ENCODE data around the gene PHYHD1.

Gene PHYHD1

DNA sequence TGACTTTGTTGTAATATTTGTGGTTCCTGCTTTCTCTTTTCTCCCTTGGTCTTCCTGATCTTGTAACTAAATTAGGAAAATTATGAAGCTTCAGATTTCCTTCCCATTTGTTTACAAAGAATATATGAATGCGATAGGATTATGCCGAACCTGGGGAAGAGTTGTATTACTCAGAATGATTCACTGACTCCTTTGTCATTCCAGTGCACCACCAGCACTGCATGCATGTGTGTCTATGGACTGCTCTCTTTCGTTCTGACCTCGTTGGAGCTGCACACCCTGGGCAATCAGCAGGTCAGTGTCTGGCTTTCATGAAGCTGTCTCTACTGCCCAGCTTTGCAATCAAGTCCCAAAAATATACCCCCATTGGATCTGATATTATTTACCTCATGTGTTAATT lies 52.2 kb downstream of the PHYHD1 start:
- H3K36me3 ChIP-seq (ENCODE audit: control insufficient read depth, insufficient read depth, low read length) = peaks cover 50% of the 10 kb centered on the region

DNA sequence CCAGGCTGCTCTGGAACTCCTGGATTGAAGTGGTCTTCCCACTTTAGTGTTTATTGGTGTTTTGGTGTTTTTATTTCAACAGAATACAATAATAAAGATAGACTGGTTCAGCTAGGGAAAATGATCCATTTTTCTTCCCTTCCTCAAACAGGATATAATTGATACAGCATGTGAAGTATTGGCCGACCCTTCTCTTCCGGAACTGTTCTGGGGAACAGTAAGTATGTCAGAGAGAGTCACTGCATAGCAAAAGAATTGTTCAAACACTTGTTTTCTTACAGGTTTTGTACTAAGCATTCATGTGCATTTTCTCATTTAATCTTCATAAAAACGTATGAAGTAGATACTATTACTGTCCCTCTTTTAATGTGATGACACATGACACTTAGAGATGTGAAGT lies 58.3 kb downstream of the PHYHD1 start:
- H3K36me3 ChIP-seq (ENCODE audit: control insufficient read depth, insufficient read depth, low read length) = peaks cover 66% of the 10 kb centered on the region
- H3K27ac ChIP-seq (ENCODE audit: insufficient read depth, low read depth, low read length, poor library complexity, severe bottlenecking) = no peak overlapping the region
- 96% methylated on average over 3 of the region's 3 CpGs for WGBS, 2 experiments
- H3K4me3 ChIP-seq (ENCODE audit: insufficient read depth, low read depth, low read length) = no peak overlapping the region
- H3K27me3 ChIP-seq (ENCODE audit: control insufficient read depth, insufficient read depth, low read length, poor library complexity, severe bottlenecking) = no peaks in the 10 kb centered on the region
- H3K9me3 ChIP-seq (ENCODE audit: control insufficient read depth, low read length) = no peaks in the 10 kb centered on the region
- no peaks in the 10 kb centered on the region for H3K4me1 ChIP-seq (ENCODE audit: control insufficient read depth, insufficient read depth, low read length)

More for the DNA sequence above, 52.2 kb downstream of the PHYHD1 start:
- no peak overlapping the region for H3K4me3 ChIP-seq (ENCODE audit: insufficient read depth, low read depth, low read length)
- no peaks in the 10 kb centered on the region for H3K4me1 ChIP-seq (ENCODE audit: control insufficient read depth, insufficient read depth, low read length)
- no peaks in the 10 kb centered on the region for H3K9me3 ChIP-seq (ENCODE audit: control insufficient read depth, low read length)
- 97 to 98% methylated on average over 4 of the region's 4 CpGs for WGBS, 2 experiments
- no peaks in the 10 kb centered on the region for H3K27me3 ChIP-seq (ENCODE audit: control insufficient read depth, insufficient read depth, low read length, poor library complexity, severe bottlenecking)
- no peak overlapping the region for H3K27ac ChIP-seq (ENCODE audit: insufficient read depth, low read depth, low read length, poor library complexity, severe bottlenecking)

DNA sequence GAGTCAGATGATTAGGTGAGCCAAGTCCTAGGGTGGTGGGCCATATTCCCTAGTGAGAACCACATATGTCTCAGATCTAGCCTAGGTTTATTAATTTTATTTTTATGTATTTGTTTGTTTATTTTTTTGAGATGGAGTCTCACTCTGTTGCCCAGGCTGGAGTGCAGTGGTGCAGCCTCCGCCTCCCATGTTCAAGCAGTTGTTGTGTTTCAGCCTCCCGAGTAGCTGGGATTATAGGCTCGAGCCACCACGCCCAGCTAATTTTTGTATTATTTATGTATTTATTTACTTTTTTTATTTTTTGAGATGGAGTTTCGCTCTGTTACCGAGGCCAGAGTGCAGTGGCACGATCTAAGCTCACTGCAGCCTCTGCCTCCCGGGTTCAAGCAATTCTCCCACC lies 62.8 kb downstream of the PHYHD1 start:
- H3K4me3 ChIP-seq (ENCODE audit: insufficient read depth, low read depth, low read length) = no peak overlapping the region
- H3K9me3 ChIP-seq (ENCODE audit: control insufficient read depth, low read length) = no peaks in the 10 kb centered on the region
- peaks cover 84% of the 10 kb centered on the region for H3K36me3 ChIP-seq (ENCODE audit: control insufficient read depth, insufficient read depth, low read length)
- no peaks in the 10 kb centered on the region for H3K27me3 ChIP-seq (ENCODE audit: control insufficient read depth, insufficient read depth, low read length, poor library complexity, severe bottlenecking)
- no peak overlapping the region for H3K27ac ChIP-seq (ENCODE audit: insufficient read depth, low read depth, low read length, poor library complexity, severe bottlenecking)
- WGBS, 2 experiments = 96 to 97% methylated on average over 7 to 8 of the region's 8 CpGs
- no peaks in the 10 kb centered on the region for H3K4me1 ChIP-seq (ENCODE audit: control insufficient read depth, insufficient read depth, low read length)

DNA sequence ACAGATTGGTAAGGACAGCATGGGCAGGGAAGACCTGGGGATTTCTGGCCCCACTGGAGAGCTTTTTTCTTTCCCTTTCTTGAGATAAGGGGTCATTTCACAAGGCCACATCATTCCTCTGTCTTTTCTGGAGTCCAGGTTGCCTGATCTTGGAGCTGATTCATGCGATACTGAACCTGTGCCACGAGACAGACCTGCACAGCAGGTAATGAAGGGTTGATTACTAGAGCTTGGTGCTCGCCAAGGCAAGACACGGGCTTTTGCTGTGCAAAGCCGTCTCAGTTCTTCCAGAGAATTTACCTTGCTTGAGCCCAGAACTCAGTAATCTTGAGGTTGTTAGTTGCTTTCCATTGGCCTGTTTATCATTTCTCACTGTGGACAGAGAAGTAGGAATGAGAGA lies 65.9 kb downstream of the PHYHD1 start:
- H3K27ac ChIP-seq (ENCODE audit: insufficient read depth, low read depth, low read length, poor library complexity, severe bottlenecking) = no peak overlapping the region
- H3K27me3 ChIP-seq (ENCODE audit: control insufficient read depth, insufficient read depth, low read length, poor library complexity, severe bottlenecking) = no peaks in the 10 kb centered on the region
- no peaks in the 10 kb centered on the region for H3K9me3 ChIP-seq (ENCODE audit: control insufficient read depth, low read length)
- peaks cover 72% of the 10 kb centered on the region for H3K36me3 ChIP-seq (ENCODE audit: control insufficient read depth, insufficient read depth, low read length)
- H3K4me3 ChIP-seq (ENCODE audit: insufficient read depth, low read depth, low read length) = no peak overlapping the region
- H3K4me1 ChIP-seq (ENCODE audit: control insufficient read depth, insufficient read depth, low read length) = no peaks in the 10 kb centered on the region
- 94 to 96% methylated on average over 5 of the region's 5 CpGs for WGBS, 2 experiments

DNA sequence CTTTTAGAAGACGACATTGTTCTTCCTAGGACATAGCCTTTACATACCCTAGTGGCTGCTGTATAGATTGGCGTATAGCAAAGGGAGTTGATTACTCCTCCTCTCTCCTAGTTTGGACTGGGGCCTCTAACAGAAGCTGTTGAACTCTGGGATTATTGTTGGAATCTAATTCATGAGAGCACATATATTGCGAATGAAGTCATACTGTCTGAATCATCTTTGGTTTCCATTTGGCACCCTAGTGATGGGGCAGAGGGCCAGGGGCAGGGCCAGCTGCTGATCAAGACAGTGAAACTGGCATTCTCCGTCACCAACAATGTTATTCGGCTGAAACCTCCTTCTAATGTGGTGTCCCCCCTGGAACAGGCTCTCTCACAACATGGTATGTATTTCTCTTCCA lies 67.0 kb downstream of the PHYHD1 start:
- WGBS, 2 experiments = 95 to 96% methylated on average over 5 of the region's 5 CpGs
- Histone ChIP-seq H3K36me3 (ENCODE audit: control insufficient read depth, insufficient read depth, low read length) (peaks cover 64% of the 10 kb centered on the region), H3K4me1 (ENCODE audit: control insufficient read depth, insufficient read depth, low read length) (no peaks in the 10 kb centered on the region), H3K27me3 (ENCODE audit: control insufficient read depth, insufficient read depth, low read length, poor library complexity, severe bottlenecking) (no peaks in the 10 kb centered on the region), H3K4me3 (ENCODE audit: insufficient read depth, low read depth, low read length) (no peak overlapping the region), H3K9me3 (ENCODE audit: control insufficient read depth, low read length) (no peaks in the 10 kb centered on the region), H3K27ac (ENCODE audit: insufficient read depth, low read depth, low read length, poor library complexity, severe bottlenecking) (no peak overlapping the region)
